CD4-positive, alpha-beta T cell treated with Interleukin-17A for 4 hours (primary cell): Measurements from ENCODE around the gene PLCL2.
A peak's percentile ranks its signal among the peaks of the same experiment; 100 is the strongest.

ENCODE experiments used
- DNase-seq: peaks from one replicate; pipeline ENCODE4 v3.0.0-alpha.2; 2020; ENCODE audit warnings: mixed read lengths

Gene PLCL2

DNA sequence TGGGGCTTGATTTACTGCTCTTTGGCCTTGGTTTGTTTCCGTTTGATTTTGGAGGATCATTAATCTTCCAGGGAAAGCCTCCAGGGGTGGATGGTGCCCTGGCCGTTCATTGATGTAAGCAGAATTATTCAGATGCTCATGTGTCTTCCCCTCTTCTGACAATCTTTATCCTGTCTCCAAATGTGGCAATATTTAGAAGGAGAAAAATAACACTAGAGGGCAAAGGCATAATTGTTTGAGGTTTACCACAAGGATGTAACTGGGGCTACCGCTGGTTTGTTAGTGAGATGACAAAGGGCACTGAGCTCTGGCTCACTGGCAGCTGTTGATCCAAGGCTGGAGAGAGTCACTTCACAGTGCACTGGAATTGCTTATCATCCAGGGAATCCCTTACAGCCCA lies 18.2 kb upstream of the PLCL2 start:
- DNase-seq = no peak

GRCh38 chr3:16868513-16868912 lies 16.2 kb upstream of the PLCL2 start:
- DNase-seq = no peak

- no peak for DNase-seq
Measured at GRCh38 chr3:16869261-16870005, 15.3 kb upstream of the PLCL2 start.

GRCh38 chr3:16871915-16872842 lies 12.6 kb upstream of the PLCL2 start:
- DNase-seq = no peak

- DNase-seq = no peak
Measured at GRCh38 chr3:16873872-16874271, 10.9 kb upstream of the PLCL2 start.

GRCh38 chr3:16875876-16876550 lies 8.7 kb upstream of the PLCL2 start:
- DNase-seq = no peak

DNA sequence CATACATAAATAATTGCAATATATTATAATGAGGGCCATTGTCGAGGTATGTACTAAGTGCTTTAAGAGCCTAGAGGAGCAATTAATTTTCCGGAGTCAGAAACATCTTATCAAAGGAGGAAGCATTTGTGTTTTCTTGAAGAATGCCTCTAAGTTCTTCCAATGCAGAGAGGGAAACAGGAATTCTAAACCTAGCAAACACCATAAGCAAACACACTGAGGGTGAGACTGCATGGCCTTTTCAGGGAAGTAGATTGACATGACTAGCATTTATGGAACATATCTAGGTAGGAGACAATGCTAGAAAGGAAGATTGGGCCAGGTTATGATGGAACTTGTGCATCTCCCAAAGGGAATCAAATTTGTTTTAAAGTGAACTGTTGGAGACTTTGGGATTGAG lies 7.2 kb upstream of the PLCL2 start:
- DNase-seq = no peak

DNA sequence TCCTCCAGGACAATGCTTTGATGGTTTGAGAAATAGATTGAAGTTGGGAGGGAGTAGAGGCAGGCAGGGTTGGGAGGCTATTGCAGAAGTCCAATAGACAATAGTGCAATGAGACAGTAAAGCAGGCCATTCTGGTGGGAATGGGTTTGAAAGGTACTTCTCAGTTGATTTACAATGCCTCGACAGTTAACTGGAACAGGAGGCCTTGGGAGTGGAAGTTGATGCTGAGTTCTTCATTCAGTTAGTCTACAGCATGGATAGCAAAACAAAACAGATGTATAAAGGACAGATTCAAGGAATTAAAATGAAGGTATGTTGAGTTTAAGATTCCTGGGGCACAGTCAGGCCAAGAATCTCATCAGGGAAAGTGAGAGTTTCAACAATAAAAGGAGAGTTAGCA lies 6.8 kb upstream of the PLCL2 start:
- no peak for DNase-seq

DNA sequence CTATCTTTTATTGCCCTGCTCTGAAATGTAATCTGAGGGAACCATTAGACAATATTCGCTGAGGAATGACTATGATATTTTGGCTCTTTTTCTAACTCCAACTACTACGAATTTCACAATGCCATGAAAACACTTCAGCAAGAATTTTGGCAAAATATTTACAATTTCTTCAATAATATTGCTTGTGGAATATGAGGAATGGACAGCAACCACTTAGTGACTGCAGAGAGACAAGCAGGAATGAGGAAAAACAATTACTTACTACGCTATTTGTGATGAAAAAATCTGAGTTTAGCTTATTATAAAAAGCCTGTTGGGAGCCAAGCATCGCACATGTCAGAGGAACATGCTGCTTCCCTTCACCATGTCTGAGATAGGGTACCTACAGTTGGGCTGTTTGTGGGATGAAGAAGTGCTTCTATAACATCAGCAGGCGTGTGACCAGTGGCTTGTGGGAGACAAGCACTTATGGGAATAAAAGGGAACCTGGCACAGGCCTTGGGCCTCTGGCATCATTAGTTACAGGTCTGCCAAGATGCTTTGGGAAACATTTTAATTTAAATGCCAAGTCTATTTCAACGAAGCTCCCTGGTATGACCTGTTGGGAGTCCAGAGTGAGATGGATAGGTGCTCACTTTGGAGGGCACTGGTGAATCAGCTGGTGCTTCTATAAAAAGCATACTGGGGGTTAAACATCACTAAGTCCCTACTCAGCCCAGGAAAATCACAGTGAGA lies 2.7 kb upstream of the PLCL2 start:
- DNase-seq = no peak

GRCh38 chr3:16883057-16883722 lies 1.6 kb upstream of the PLCL2 start:
- no peak for DNase-seq

GRCh38 chr3:16883723-16884083 lies 1.1 kb upstream of the PLCL2 start:
- no peak for DNase-seq

DNA sequence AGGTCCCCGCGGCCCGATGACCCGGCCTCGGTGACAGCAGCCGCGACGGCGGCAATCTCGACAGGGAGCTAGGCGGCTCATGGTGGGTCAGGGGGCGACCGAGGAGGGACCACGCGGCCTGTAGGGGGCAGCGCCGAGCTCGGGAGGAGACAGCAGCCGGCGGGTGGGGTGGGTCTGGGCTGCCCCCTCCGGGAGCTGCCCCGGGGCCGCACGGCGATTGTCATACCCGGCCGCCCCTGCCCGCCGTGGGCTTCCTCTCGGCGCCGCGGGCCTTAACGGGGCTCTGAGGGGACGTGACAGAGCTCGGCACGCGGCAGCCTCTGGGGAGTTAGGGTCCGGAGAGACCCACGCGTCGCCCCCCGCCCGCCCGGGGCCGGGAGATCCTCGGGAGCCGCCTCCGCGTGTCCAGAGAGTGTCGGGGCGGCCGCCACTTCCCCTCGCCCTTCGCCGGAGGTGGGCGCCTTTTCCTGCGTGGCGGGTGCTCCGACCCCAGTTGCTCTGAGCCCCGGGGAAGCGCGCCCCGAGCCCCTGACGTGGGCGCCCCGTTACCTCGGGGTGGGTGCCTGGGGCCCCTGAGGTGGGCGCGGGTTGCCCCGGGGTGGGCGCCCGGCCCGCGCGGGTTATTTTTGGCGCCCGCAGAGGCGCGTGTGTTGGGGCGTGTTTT lies 539 bp upstream of the PLCL2 start:
- DNase-seq = peak; percentile 82

DNA sequence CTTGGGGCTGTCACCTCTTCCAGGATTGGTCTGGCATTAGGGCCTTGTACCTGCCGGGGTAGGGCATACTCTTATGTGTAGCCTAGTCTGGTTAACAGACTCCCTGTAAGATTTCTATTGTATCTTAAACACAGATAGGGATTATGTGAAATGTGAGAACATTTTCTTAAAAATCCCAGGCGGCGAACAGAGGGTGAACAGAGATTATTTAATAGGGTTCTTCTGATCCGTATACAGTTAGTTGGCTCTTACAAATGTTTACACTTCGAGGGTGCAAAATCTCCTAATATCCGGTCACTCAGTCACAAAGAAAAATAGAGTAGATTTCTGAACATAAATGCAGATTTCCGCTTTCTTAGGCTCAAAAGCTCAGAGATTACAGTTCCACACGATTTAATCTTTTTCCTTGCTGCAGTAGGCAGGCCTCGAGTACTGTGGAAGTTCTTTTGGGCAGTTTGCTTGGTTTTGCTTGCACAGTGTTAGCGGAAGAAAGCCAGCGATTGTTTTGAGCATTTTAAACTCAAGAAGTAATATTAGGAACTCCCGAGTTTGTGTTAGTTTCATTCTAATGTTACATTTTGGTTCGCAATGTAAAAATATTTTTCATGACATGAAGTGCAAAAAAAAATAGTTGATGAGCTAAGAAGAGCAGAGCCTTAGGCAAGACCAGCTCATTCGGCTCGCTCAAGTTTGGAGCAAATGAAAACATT lies 993 bp downstream of the PLCL2 start:
- DNase-seq = no peak

DNA sequence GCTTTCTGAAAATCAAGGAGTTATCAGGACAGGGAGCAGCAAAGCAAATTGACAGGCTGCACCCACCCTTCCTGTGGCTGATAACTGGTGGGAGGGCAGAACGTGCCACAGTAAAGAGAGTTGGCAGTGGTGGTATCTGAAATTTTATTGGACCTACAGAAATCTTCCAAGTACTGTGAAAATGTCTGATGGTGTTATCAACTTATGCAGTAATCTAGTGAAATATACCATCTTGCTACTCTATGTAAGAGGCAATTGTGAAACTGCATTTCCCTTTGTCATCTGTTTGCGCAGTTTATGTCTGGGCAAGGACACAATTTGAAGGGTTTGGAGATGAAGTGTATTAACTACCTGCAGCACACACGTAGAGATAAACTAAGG lies 1.5 kb downstream of the PLCL2 start:
- peak; percentile 38 for DNase-seq

- DNase-seq = no peak
Measured at GRCh38 chr3:16887130-16887529, 2.4 kb downstream of the PLCL2 start.

DNA sequence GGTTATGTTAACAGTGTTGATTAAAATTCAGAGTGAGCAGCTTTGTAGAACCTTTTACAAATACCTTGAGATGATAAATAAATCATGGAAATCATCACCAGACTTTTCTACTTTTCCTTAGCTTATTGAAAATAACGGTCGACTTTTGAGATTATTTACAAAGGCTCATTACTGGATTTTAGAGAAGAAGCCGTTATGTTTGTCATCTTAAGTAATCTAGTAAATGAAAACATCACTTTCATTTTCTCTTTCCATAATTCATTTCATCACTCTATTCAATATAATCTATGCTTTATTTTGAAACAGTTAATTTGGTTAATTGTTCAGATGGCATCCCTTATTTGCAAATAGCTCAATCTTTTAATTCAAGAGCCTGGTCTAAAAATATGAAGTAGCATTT lies 3.6 kb downstream of the PLCL2 start:
- DNase-seq = no peak

GRCh38 chr3:16888785-16889607 lies 4.2 kb downstream of the PLCL2 start:
- peak; percentile 52 for DNase-seq

DNA sequence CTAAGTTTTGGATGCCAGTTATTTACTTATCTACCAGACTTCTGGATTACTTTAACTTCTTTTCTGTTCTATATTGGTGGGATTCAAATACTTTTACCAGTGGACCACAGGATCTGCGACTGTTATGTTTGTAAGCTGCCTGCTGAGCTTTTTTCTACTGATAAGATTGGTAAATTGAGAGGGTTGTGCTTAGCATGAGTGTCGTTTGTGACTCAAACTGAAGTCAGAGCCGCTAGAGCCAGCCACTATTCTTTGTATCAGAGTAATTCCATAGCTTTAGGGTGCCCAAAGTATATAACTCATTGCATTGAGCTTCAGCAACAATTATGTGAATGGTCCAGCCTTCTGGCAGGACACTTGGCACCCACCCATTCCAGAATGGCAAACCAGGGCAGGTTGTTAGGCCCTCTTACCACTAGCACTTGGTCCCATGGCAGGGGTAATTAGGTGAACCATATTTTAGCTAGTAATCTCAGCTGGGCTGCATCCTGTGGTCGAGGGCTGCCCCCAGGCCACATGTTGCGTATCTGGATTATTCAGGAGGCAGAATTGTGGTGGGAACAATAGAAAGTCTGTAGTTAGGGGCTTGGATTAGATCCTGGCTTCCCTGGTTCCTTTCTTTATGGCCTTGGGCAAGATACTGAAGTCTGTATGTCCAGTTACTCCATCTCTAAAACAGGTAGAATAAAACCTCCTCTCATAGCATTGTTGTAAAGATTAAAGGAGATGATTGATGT lies 6.0 kb downstream of the PLCL2 start:
- no peak for DNase-seq

DNA sequence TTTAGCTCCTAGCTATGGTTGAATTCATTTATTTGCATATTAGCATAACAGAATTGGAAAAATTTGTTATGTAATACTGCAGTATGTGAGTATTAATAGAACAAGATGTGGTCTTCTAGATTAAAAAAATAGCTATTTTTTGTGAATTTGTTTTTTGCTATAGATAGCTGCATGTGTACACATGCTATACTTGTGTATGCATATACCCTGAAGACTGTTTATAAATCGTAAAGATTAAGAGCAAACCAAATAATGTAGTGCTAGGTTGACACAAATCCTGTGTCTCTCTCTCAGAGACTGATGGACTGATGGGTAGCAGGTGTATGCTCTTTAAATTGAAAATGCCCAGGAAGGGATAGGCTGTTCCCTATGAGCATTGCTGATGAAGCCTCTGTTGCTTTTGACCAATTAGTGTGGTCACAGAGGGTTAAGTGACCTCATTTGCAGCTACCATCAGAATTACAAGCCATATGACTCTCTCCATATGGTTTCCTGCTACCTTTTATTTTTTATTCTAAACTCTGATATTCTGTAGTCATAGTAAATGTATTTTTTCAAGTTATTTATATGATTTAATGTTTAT lies 9.0 kb downstream of the PLCL2 start:
- DNase-seq = no peak
